Activated CD4-positive, alpha-beta T cell treated with anti-CD3 and anti-CD28 coated beads for 1 hour (primary cell): ENCODE results near the gene CDKAL1.
"Not testable (repeated sequence)": the region's sequence is repeated elsewhere in the genome, so short reads cannot be mapped to it uniquely, and the experiment has no call there.

Experiments
- DNase-seq: peaks from one replicate; pipeline ENCODE4 v3.0.0-alpha.2; 2020

Gene CDKAL1

GRCh38 chr6:21241231-21242130, 707.2 kb downstream of the CDKAL1 start:
- no peak for DNase-seq

GRCh38 chr6:21244897-21245470, 710.7 kb downstream of the CDKAL1 start:
- no peak for DNase-seq

GRCh38 chr6:21245488-21245887, 711.2 kb downstream of the CDKAL1 start:
- DNase-seq = no peak

- no peak for DNase-seq
Measured at GRCh38 chr6:21246075-21246474, 711.8 kb downstream of the CDKAL1 start.

- DNase-seq = not testable (repeated sequence)
Measured at GRCh38 chr6:21254460-21254859, 720.2 kb downstream of the CDKAL1 start.

- no peak for DNase-seq
Measured at GRCh38 chr6:21256197-21256596, 721.9 kb downstream of the CDKAL1 start.

- no peak for DNase-seq
Measured at GRCh38 chr6:21257125-21257524, 722.9 kb downstream of the CDKAL1 start.

DNA sequence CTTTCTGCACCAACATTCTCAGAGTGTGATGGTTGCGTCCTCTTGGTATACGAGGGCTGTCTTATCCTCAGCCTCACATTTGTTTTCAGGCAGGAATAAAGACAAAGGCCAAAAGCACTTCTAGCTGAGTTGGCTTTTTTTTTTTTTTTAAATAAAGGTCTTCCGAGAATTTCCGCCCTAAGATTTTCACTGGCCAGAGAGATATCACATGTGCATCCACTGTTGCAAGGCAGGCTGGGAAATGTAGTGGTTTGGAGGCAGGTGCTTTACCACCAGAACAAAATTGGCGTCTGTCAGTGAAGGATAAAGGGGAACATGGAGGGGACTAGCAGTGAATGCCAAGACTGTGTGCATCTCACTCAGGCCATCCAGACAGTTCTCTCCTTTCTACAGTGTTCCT, 724.4 kb downstream of the CDKAL1 start:
- no peak for DNase-seq

GRCh38 chr6:21259660-21260059, 725.4 kb downstream of the CDKAL1 start:
- DNase-seq = no peak

- no peak for DNase-seq
Measured at GRCh38 chr6:21262504-21262903, 728.2 kb downstream of the CDKAL1 start.

DNA sequence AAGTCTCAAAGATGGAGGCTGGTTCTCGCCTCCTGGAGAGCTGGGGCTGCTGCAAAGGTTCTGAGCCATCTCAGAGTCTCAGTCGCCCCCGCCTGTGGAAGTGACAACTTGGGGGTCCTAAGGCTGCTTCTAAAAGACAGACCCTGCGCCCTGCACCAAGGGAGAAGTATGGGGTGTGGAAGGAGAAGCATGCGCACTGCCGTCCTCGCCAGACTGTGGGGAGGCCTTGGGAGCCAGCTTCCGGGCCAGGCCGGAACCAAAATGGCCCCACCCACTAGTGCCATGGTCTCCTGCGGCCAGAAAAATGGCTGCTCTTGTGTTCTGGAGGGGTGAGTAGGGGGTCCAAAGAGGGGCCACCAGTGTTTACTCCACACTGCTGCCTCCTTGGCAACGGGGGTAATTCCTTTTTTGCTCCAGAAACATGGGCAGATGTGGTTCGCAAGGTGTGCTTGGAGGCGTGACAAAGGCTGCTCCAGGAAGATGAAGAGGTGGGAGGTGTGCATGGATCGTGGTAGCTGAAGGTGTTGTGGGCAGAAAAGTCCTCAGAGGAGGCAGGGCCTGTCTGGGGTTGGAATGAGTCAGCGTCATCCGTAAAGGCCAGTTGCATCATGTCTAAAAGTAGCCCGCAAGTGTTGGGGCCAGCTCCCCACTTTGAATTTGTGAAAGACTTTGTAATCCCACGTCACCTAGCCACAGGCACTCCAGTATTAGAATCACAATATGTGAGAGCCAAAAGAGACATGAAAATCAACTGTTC, 729.5 kb downstream of the CDKAL1 start:
- no peak for DNase-seq

GRCh38 chr6:21264288-21265033, 730.2 kb downstream of the CDKAL1 start:
- DNase-seq = no peak

DNA sequence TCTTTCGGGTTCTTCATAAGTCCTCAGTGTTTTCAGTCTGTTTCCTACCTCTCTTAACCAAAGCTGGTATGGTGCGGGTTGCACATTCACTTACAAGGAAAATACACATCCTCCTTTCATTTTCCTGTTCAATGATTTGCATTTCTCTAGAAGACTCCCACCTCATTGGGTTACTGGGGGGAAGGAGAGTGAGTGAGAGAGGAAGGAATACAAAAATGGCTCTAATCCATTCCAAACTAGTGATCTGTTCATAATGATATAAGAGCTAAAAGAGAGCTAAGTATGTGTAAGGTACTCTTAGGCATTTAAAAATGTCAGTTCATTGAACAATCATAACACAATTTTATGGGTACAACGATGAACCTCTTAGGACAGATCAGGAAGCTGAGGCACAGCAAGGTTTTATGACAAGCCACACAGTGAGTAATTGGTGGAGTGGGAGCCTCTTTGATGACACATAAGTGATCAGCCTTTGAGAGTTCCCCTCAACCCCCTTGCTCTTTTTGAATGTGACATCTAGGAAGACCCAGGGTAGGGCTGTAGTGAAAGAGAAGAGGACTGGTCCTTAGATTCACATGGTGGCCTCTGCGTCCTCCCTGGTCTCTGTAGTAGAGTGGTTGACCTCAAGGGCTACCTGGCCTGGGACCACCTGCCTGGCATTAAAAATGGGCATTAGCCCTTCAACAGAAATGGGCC, 730.9 kb downstream of the CDKAL1 start:
- DNase-seq = no peak

DNA sequence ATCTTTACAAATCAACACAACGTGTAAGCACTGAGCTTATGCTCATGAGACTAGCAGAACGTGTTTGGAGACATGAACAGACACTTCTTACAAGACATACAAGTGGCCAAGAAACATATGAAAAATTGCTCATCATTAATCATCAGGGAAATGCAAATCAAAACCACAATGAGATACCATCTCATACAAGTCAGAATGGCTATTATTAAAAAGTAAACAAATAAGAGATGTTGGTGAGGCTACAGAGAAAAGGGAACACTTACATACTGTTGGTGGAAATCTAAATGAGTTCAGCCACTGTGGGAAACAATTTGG, 731.4 kb downstream of the CDKAL1 start:
- DNase-seq = no peak

- DNase-seq = no peak
Measured at GRCh38 chr6:21270636-21271201, 736.5 kb downstream of the CDKAL1 start.

DNA sequence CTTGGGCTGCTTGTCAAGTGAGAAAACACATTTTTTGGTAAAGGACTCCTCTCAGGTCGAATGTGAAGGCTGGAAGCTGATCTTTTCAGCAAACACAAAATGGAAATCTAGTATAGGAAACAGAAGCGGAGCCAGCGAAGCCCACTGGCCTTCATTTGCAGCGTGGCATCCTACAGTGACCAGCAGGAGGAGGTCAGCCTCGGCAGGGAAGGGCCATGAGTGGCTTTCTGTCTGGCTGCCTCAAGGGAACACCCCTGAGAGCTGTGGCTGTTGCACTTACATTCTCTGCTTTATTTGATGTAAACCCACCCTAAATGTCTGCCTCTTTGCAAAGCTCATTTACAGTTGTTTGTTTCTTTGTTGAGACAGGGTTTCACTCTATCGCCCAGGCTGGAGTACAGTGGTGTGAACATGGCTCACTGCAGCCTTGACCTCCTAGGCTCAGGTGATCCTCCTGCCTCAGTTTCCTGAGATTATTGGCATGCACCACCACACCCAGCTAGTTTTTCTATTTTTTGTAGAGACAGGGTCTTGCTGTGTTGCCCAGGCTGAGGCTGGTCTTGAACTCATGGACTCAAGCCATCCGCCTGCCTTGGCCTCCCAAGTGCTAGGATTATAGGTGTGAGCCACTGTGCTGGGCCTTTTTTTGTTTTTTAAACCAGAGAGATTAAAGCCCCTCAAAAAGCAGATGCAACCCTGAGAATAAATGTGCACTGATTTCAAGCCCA, 737.3 kb downstream of the CDKAL1 start:
- DNase-seq = no peak

DNA sequence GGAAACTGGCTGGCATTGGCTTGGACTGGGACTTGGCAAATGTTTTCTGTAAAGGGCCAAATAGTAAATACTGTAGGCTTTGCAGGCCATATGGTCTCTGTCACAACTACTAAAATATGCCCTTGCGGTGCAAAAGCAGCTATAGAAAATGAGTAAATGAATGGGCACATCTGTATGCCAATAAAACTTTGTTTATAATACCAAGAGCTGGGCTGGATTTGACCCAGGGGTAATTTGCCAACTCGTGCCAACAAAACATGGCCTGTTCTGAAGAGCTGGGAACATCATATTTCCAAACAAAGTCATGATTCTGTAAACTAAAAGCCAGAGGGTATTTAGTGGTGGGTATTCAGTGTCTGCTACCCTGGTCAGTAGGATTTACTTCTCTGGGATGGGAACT, 739.2 kb downstream of the CDKAL1 start:
- no peak for DNase-seq

- DNase-seq = no peak
Measured at GRCh38 chr6:21274851-21275250, 740.6 kb downstream of the CDKAL1 start.

DNA sequence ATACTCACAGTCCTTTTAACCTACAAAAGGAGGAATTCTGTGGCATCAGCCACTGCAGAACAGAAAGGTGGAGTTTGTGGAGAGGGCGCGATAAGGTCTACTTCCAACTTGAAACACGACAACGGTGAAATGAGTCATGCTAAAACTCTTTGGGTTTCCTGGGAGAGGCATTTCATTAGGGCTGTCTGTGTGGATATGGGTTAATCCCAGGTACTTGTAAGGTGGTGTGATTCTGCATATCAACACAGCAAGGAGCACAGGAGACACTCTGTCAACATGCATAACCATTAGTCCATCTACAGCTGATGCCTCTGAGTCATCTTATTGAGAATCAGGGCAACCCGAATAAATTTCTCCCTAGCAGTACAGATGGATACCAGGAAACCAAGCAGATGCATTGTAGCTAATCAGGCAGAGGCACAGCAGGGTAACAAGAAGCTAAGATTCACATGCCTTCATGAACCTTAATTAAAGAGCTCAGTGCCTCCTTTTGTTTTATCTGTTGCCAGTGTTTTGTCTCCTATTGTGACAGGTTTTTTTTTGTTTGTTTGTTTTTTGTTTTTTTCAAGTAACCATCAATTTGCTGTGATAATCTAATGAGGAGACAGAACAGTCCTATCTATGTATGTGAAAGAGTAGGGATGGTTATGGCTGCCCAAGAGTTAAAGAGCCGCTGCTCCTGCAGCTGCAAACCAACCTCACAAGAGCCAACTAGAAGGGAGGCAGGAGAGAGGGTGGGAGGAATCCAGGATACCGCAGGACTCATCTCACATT, 743.5 kb downstream of the CDKAL1 start:
- no peak for DNase-seq

DNA sequence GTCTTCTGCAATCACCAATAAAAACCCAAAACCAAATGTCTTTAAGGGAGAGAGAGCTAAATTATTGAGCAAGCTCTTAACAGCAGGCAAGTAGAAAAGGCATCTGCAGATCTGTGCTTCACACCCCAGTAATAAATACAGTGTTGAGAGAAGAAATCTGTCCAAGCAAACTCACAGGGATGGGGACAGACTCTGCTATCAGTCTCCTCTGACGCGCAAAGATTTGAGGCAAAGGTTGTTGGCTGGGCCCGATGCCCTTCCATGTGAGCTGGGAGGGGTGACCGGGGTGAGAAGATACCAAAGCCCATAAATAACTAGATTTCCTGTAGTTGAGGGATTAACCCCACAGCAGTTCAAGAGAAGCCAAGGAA, 744.1 kb downstream of the CDKAL1 start:
- DNase-seq = no peak

- DNase-seq = no peak
Measured at GRCh38 chr6:21279619-21280018, 745.4 kb downstream of the CDKAL1 start.
